ENCODE results near the gene TPR.

The TPR gene

GRCh38 chr1:186292875-186293274, 82.2 kb downstream of the TPR start:
- no peak overlapping the region for H3K4me3 ChIP-seq (ENCODE audit: low read depth in 1 of 2, low read length in 1 of 2)
- TF ChIP-seq, protein P1, sequence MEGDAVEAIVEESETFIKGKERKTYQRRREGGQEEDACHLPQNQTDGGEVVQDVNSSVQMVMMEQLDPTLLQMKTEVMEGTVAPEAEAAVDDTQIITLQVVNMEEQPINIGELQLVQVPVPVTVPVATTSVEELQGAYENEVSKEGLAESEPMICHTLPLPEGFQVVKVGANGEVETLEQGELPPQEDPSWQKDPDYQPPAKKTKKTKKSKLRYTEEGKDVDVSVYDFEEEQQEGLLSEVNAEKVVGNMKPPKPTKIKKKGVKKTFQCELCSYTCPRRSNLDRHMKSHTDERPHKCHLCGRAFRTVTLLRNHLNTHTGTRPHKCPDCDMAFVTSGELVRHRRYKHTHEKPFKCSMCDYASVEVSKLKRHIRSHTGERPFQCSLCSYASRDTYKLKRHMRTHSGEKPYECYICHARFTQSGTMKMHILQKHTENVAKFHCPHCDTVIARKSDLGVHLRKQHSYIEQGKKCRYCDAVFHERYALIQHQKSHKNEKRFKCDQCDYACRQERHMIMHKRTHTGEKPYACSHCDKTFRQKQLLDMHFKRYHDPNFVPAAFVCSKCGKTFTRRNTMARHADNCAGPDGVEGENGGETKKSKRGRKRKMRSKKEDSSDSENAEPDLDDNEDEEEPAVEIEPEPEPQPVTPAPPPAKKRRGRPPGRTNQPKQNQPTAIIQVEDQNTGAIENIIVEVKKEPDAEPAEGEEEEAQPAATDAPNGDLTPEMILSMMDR (IDR thresholded peaks at IDR 0.05): no peak
- no peak overlapping the region for H3K27ac ChIP-seq
- H3K4me1 ChIP-seq (ENCODE audit: control insufficient read depth in 1 of 2, insufficient read depth in 1 of 2, low read depth in 1 of 2, low read length in 1 of 2): no peaks in the 10 kb centered on the region
- no peaks in the 10 kb centered on the region for H3K36me3 ChIP-seq
- H3K9me3 ChIP-seq: no peaks in the 10 kb centered on the region
- no peaks in the 10 kb centered on the region for H3K27me3 ChIP-seq

DNA sequence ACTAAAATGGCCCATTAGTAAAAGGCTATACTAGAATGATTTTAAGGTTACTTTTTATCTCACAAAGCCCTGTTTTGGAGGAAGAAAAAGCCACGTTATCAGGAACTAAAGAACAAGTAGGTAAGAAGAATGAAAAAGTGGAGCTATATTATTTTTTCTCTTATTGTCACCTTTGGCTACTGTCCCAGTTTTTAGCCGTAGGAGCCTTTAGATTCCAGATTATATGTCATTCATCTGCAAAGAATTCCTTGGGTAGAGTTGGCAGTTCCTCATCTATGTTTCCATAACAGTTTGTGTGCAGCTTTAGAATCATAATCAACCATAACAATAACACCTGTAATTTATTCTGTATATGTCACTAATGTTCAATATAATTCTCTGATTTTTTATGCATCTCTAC, 83.8 kb downstream of the TPR start:
- H3K9me3 ChIP-seq: no peaks in the 10 kb centered on the region
- H3K36me3 ChIP-seq: no peaks in the 10 kb centered on the region
- no peaks in the 10 kb centered on the region for H3K4me1 ChIP-seq (ENCODE audit: control insufficient read depth in 1 of 2, insufficient read depth in 1 of 2, low read depth in 1 of 2, low read length in 1 of 2)
- no peak overlapping the region for H3K27ac ChIP-seq
- H3K27me3 ChIP-seq: no peaks in the 10 kb centered on the region
- TF ChIP-seq, protein P1 (IDR thresholded peaks at IDR 0.05): no peak
- no peak overlapping the region for H3K4me3 ChIP-seq (ENCODE audit: low read depth in 1 of 2, low read length in 1 of 2)

GRCh38 chr1:186289943-186290545, 85.0 kb downstream of the TPR start:
- H3K9me3 ChIP-seq: no peaks in the 10 kb centered on the region
- H3K27ac ChIP-seq: no peak overlapping the region
- TF ChIP-seq, protein P1 (IDR thresholded peaks at IDR 0.05): no peak
- H3K36me3 ChIP-seq: no peaks in the 10 kb centered on the region
- no peaks in the 10 kb centered on the region for H3K4me1 ChIP-seq (ENCODE audit: control insufficient read depth in 1 of 2, insufficient read depth in 1 of 2, low read depth in 1 of 2, low read length in 1 of 2)
- no peak overlapping the region for H3K4me3 ChIP-seq (ENCODE audit: low read depth in 1 of 2, low read length in 1 of 2)
- H3K27me3 ChIP-seq: no peaks in the 10 kb centered on the region

GRCh38 chr1:186286615-186287315, 88.3 kb downstream of the TPR start:
- H3K4me3 ChIP-seq (ENCODE audit: low read depth in 1 of 2, low read length in 1 of 2): no peak overlapping the region
- H3K27me3 ChIP-seq: no peaks in the 10 kb centered on the region
- no peaks in the 10 kb centered on the region for H3K4me1 ChIP-seq (ENCODE audit: control insufficient read depth in 1 of 2, insufficient read depth in 1 of 2, low read depth in 1 of 2, low read length in 1 of 2)
- TF ChIP-seq, protein P1 (IDR thresholded peaks at IDR 0.05): no peak
- H3K36me3 ChIP-seq: no peaks in the 10 kb centered on the region
- no peaks in the 10 kb centered on the region for H3K9me3 ChIP-seq
- no peak overlapping the region for H3K27ac ChIP-seq

DNA sequence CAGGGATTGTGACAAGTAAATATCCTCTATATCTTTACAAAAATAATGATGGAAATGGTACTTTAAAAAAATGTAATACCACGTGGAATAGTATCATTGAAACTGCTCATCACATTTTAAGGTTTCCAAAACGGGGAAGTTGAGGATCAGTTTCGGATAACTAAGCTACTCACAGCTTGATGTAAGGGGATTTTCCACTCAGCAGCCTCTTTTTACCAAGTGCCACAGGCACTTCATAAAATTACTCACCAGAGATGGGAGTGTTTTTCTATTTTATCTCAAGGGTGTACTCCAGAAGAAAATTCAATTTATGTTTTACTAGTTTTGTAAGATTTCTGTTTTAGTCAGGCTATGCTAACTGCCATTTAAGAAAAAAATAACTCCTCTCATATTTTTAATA, 91.7 kb downstream of the TPR start:
- TF ChIP-seq, protein P1 (IDR thresholded peaks at IDR 0.05): no peak
- H3K4me3 ChIP-seq (ENCODE audit: low read depth in 1 of 2, low read length in 1 of 2): no peak overlapping the region
- no peaks in the 10 kb centered on the region for H3K27me3 ChIP-seq
- no peaks in the 10 kb centered on the region for H3K4me1 ChIP-seq (ENCODE audit: control insufficient read depth in 1 of 2, insufficient read depth in 1 of 2, low read depth in 1 of 2, low read length in 1 of 2)
- H3K9me3 ChIP-seq: no peaks in the 10 kb centered on the region
- H3K36me3 ChIP-seq: no peaks in the 10 kb centered on the region
- no peak overlapping the region for H3K27ac ChIP-seq

Data from neutrophil (primary cell).